ENCODE measurements around the gene STIM1.

The STIM1 gene

DNA sequence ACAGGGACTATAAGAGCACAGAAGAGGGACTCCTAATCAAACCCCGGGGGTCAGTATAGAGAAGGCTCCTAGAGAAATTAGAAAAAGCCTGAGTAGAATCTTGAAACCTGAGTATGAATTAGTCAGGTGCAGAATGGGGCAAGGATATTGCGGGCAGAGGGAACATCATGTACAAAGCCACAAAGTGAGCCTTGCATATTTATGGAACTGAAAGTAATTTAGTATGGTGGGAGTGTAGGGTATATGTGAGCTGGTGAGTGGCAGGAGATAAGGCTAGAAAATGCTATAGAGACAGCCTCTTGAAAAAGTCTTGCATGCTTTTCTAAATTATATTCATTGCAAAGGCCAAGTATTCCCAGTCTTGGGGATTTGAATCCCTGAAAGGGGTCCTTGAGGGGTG lies 93.7 kb downstream of the STIM1 start:
- Histone ChIP-seq H3K9me3 (ENCODE audit: control insufficient read depth, insufficient read depth, low read length) (no peaks in the 10 kb centered on the region), H3K79me2 (ENCODE audit: control insufficient read depth, low read length) (no peaks in the 10 kb centered on the region), H4K20me1 (ENCODE audit: control insufficient read depth, insufficient read depth, low read depth, low read length) (no peaks in the 10 kb centered on the region), H3K27ac (ENCODE audit: low read depth, low read length) (no peak overlapping the region), H3K4me2 (ENCODE audit: low read length) (peak overlapping the region; percentile 48), H3K4me1 (ENCODE audit: control insufficient read depth, low read length) (peaks cover 52% of the 10 kb centered on the region), H3K4me3 (ENCODE audit: low read length) (peak overlapping the region; percentile 18; the same call in 1 of the 2 replicates), H3K36me3 (ENCODE audit: control insufficient read depth, low read length) (peaks cover 6% of the 10 kb centered on the region; the same call in 1 of the 2 replicates), H3K9me2 (replicated peaks; ENCODE audit: control insufficient read depth, low read length) (no peaks in the 10 kb centered on the region), H3F3A (ENCODE audit: control insufficient read depth, insufficient read depth) (peaks cover 8% of the 10 kb centered on the region; the same call in 1 of the 2 replicates), H3K27me3 (ENCODE audit: control insufficient read depth, low read length) (no peaks in the 10 kb centered on the region)
- TF ChIP-seq, protein P1, sequence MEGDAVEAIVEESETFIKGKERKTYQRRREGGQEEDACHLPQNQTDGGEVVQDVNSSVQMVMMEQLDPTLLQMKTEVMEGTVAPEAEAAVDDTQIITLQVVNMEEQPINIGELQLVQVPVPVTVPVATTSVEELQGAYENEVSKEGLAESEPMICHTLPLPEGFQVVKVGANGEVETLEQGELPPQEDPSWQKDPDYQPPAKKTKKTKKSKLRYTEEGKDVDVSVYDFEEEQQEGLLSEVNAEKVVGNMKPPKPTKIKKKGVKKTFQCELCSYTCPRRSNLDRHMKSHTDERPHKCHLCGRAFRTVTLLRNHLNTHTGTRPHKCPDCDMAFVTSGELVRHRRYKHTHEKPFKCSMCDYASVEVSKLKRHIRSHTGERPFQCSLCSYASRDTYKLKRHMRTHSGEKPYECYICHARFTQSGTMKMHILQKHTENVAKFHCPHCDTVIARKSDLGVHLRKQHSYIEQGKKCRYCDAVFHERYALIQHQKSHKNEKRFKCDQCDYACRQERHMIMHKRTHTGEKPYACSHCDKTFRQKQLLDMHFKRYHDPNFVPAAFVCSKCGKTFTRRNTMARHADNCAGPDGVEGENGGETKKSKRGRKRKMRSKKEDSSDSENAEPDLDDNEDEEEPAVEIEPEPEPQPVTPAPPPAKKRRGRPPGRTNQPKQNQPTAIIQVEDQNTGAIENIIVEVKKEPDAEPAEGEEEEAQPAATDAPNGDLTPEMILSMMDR (IDR thresholded peaks at IDR 0.05; ENCODE audit: low read depth, low read length, poor library complexity, severe bottlenecking), result no peak
- no peak for TF ChIP-seq EZH2phosphoT487 (IDR thresholded peaks at IDR 0.05; ENCODE audit: borderline replicate concordance, low read length)

DNA sequence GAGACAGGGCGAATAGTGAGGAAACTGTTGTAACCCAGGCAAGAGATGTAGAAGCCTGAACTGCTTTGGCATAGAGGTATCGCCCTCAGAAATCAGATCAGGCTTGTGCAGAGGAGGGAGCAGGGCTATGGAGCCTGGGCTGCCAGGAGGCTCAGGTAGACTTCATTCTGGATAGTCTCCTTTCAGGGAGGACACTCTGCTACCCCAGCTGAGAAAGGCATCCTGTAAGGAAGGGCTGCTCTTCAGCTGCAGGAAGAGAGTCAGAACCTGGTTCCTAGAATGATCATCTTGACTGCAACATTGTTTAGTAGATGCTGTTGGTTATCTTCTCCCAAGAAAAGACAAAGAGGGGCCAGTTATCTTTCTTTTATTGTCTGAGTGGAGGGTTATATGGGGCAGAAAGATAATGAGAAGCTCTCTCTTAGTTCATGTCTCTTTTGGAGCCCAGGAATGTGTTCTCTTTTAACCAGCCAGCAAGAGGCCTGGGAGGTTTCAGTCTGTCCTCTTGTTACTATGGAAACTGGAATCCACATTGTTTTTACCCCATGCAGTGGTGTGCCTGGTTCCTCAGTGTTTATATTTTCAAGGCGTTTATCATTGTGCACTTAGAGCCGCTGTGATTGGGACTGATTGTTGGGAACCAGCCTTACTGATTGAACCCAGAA lies 95.7 kb downstream of the STIM1 start:
- Histone ChIP-seq H3K9me3 (ENCODE audit: control insufficient read depth, insufficient read depth, low read length) (no peaks in the 10 kb centered on the region), H3K27ac (ENCODE audit: low read depth, low read length) (no peak overlapping the region)

DNA sequence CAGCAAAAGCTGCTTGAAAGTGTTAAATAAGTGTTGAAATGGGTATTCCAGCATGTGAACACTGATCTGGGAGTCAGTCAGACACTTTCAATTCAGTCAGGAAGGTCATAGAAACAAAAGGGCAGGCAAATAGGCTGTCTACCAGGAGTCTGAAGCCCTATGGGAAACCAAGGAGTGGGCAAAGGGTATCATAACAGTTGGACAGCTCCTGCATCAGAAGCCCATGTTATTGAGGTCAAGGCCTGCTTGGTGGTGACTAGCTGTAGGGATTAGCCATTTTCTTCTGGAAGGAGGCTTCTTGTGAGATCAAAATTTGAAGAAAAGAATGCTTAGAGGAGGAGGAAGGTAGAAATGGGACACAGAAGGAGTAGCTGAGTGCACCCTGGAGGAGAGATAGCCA lies 97.3 kb downstream of the STIM1 start:
- Histone ChIP-seq H3F3A (ENCODE audit: control insufficient read depth, insufficient read depth) (peaks cover 7% of the 10 kb centered on the region; the same call in 1 of the 2 replicates), H3K9me2 (replicated peaks; ENCODE audit: control insufficient read depth, low read length) (no peaks in the 10 kb centered on the region), H3K4me3 (ENCODE audit: low read length) (no peak overlapping the region), H3K9me3 (ENCODE audit: control insufficient read depth, insufficient read depth, low read length) (no peaks in the 10 kb centered on the region), H3K27me3 (ENCODE audit: control insufficient read depth, low read length) (no peaks in the 10 kb centered on the region), H3K36me3 (ENCODE audit: control insufficient read depth, low read length) (peaks cover 1% of the 10 kb centered on the region; the same call in 1 of the 2 replicates), H3K4me1 (ENCODE audit: control insufficient read depth, low read length) (peaks cover 54% of the 10 kb centered on the region), H4K20me1 (ENCODE audit: control insufficient read depth, insufficient read depth, low read depth, low read length) (no peaks in the 10 kb centered on the region), H3K4me2 (ENCODE audit: low read length) (no peak overlapping the region), H3K79me2 (ENCODE audit: control insufficient read depth, low read length) (no peaks in the 10 kb centered on the region), H3K27ac (ENCODE audit: low read depth, low read length) (no peak overlapping the region)
- TF ChIP-seq EZH2phosphoT487 (IDR thresholded peaks at IDR 0.05; ENCODE audit: borderline replicate concordance, low read length), result no peak
- TF ChIP-seq, protein P1 (IDR thresholded peaks at IDR 0.05; ENCODE audit: low read depth, low read length, poor library complexity, severe bottlenecking), result no peak

More for the DNA sequence above, 95.7 kb downstream of the STIM1 start:
- TF ChIP-seq, protein P1 (IDR thresholded peaks at IDR 0.05; ENCODE audit: low read depth, low read length, poor library complexity, severe bottlenecking), result no peak
- TF ChIP-seq EZH2phosphoT487 (IDR thresholded peaks at IDR 0.05; ENCODE audit: borderline replicate concordance, low read length), result no peak
- Histone ChIP-seq H3K4me3 (ENCODE audit: low read length) (no peak overlapping the region), H3K4me2 (ENCODE audit: low read length) (no peak overlapping the region), H4K20me1 (ENCODE audit: control insufficient read depth, insufficient read depth, low read depth, low read length) (no peaks in the 10 kb centered on the region), H3K36me3 (ENCODE audit: control insufficient read depth, low read length) (peaks cover 6% of the 10 kb centered on the region; the same call in 1 of the 2 replicates), H3F3A (ENCODE audit: control insufficient read depth, insufficient read depth) (peaks cover 16% of the 10 kb centered on the region), H3K79me2 (ENCODE audit: control insufficient read depth, low read length) (no peaks in the 10 kb centered on the region), H3K4me1 (ENCODE audit: control insufficient read depth, low read length) (peaks cover 68% of the 10 kb centered on the region), H3K27me3 (ENCODE audit: control insufficient read depth, low read length) (no peaks in the 10 kb centered on the region), H3K9me2 (replicated peaks; ENCODE audit: control insufficient read depth, low read length) (no peaks in the 10 kb centered on the region)
